Measurements from ENCODE around the gene LOC101059915.
"Not testable (repeated sequence)": the region's sequence is repeated elsewhere in the genome, so short reads cannot be mapped to it uniquely, and the experiment has no call there.

LOC101059915 gene

GRCh38 chrX:71669947-71670346 is 2.6 kb downstream of the LOC101059915 start:
- not testable (repeated sequence) for H3K27ac ChIP-seq; DNase-seq (ENCODE audit: low read depth, low spot score)

- no peak for DNase-seq (ENCODE audit: low read depth, low spot score)
- no peak overlapping the region for H3K27ac ChIP-seq
These were observed 3.9 kb downstream of the LOC101059915 start for GRCh38 chrX:71671043-71671780.

GRCh38 chrX:71671938-71672337 is 4.6 kb downstream of the LOC101059915 start:
- no peak overlapping the region for H3K27ac ChIP-seq
- DNase-seq (ENCODE audit: low read depth, low spot score): no peak

GRCh38 chrX:71675636-71676035 is 8.3 kb downstream of the LOC101059915 start:
- H3K27ac ChIP-seq; DNase-seq (ENCODE audit: low read depth, low spot score): not testable (repeated sequence)

GRCh38 chrX:71676068-71676795 is 8.9 kb downstream of the LOC101059915 start:
- not testable (repeated sequence) for H3K27ac ChIP-seq; DNase-seq (ENCODE audit: low read depth, low spot score)

GRCh38 chrX:71677195-71677594 is 9.8 kb downstream of the LOC101059915 start:
- not testable (repeated sequence) for H3K27ac ChIP-seq; DNase-seq (ENCODE audit: low read depth, low spot score)

- no peak overlapping the region for H3K27ac ChIP-seq
- DNase-seq (ENCODE audit: low read depth, low spot score): no peak
These were observed 12.3 kb downstream of the LOC101059915 start for GRCh38 chrX:71679575-71680207.

- H3K27ac ChIP-seq; DNase-seq (ENCODE audit: low read depth, low spot score): not testable (repeated sequence)
These were observed 29.5 kb downstream of the LOC101059915 start for GRCh38 chrX:71696641-71697465.

GRCh38 chrX:71697466-71698298 is 30.3 kb downstream of the LOC101059915 start:
- DNase-seq (ENCODE audit: low read depth, low spot score); H3K27ac ChIP-seq: not testable (repeated sequence)

- not testable (repeated sequence) for H3K27ac ChIP-seq; DNase-seq (ENCODE audit: low read depth, low spot score)
These were observed 31.1 kb downstream of the LOC101059915 start for GRCh38 chrX:71698299-71699022.

- DNase-seq (ENCODE audit: low read depth, low spot score); H3K27ac ChIP-seq: not testable (repeated sequence)
These were observed 31.6 kb downstream of the LOC101059915 start for GRCh38 chrX:71699023-71699344.

- H3K27ac ChIP-seq; DNase-seq (ENCODE audit: low read depth, low spot score): not testable (repeated sequence)
These were observed 35.5 kb downstream of the LOC101059915 start for GRCh38 chrX:71702853-71703252.

GRCh38 chrX:71714064-71714463 is 46.7 kb downstream of the LOC101059915 start:
- not testable (repeated sequence) for H3K27ac ChIP-seq; DNase-seq (ENCODE audit: low read depth, low spot score)

GRCh38 chrX:71715551-71715950 is 48.2 kb downstream of the LOC101059915 start:
- not testable (repeated sequence) for H3K27ac ChIP-seq; DNase-seq (ENCODE audit: low read depth, low spot score)

GRCh38 chrX:71716323-71716722 is 49.0 kb downstream of the LOC101059915 start:
- DNase-seq (ENCODE audit: low read depth, low spot score); H3K27ac ChIP-seq: not testable (repeated sequence)

- DNase-seq (ENCODE audit: low read depth, low spot score); H3K27ac ChIP-seq: not testable (repeated sequence)
These were observed 50.8 kb downstream of the LOC101059915 start, which contains the start of gene CXorf49 for GRCh38 chrX:71718185-71718584. TSS of gene CXorf49 (minus strand) at chrX:71718285. CDS start at chrX:71718151, 134 bp downstream.

- H3K27ac ChIP-seq; DNase-seq (ENCODE audit: low read depth, low spot score): not testable (repeated sequence)
These were observed 51.8 kb downstream of the LOC101059915 start for GRCh38 chrX:71719195-71719594.

GRCh38 chrX:71720289-71720886 is 53.0 kb downstream of the LOC101059915 start:
- H3K27ac ChIP-seq; DNase-seq (ENCODE audit: low read depth, low spot score): not testable (repeated sequence)

Data from epithelial cell of prostate (primary cell).